Hepatocyte (in vitro differentiated cells): ENCODE measurements around the gene PKN1. TPM values are rescaled to one million over a fixed set of nuclear protein-coding genes. Genes with fewer than 3 reads are reported as not detected.

ENCODE experiments used
- DNase-seq: peaks from one replicate; pipeline ENCODE4 v3.0.0-alpha.2; 2016; ENCODE audit warnings: low spot score
- H2AFZ ChIP-seq: fragments of 200-600 bp; sonication (generic); 2 replicates; pipeline ENCODE4 v1.6.0; 2016; ENCODE audit warnings: antibody characterized with exemption, mild to moderate bottlenecking
- H3K27ac ChIP-seq: fragments of 200-600 bp; sonication (generic); 2 replicates; pipeline ENCODE4 v1.5.1; 2016; ENCODE audit warnings: mild to moderate bottlenecking
- H3K27me3 ChIP-seq: fragments of 200-600 bp; sonication (generic); 2 replicates; pipeline ENCODE4 v1.6.1; 2016
- H3K36me3 ChIP-seq: fragments of 200-600 bp; sonication (generic); replicated peaks from 2 replicates; pipeline ENCODE4 v1.5.1; 2016; ENCODE audit warnings: low read depth; ENCODE audit not compliant: insufficient read depth
- H3K4me1 ChIP-seq: fragments of 200-600 bp; sonication (generic); 2 replicates; pipeline ENCODE4 v1.5.1; 2016; ENCODE audit warnings: mild to moderate bottlenecking, moderate library complexity; ENCODE audit not compliant: insufficient read depth
- H3K4me2 ChIP-seq: fragments of 200-600 bp; sonication (generic); 2 replicates; pipeline ENCODE4 v1.6.0; 2016
- H3K4me3 ChIP-seq: fragments of 200-600 bp; sonication (generic); 2 replicates; pipeline ENCODE4 v1.5.1; 2016; ENCODE audit warnings: mild to moderate bottlenecking
- H3K79me2 ChIP-seq: fragments of 200-600 bp; sonication (generic); 2 replicates; pipeline ENCODE4 v1.6.0; 2017; ENCODE audit warnings: mild to moderate bottlenecking
- H3K9me2 ChIP-seq: fragments of 200-600 bp; sonication (generic); replicated peaks from 2 replicates; pipeline ENCODE4 v1.6.0; 2017; ENCODE audit warnings: mild to moderate bottlenecking; ENCODE audit not compliant: insufficient read depth
- H3K9me3 ChIP-seq: fragments of 200-600 bp; sonication (generic); 2 replicates; pipeline ENCODE4 v1.5.1; 2016; ENCODE audit warnings: low read depth, mild to moderate bottlenecking
- H4K20me1 ChIP-seq: fragments of 200-600 bp; sonication (generic); 2 replicates; pipeline ENCODE4 v1.6.0; 2016; ENCODE audit warnings: mild to moderate bottlenecking; ENCODE audit not compliant: insufficient read depth, poor library complexity, severe bottlenecking
- EZH2 ChIP-seq: fragments of 200-600 bp; sonication (generic); IDR thresholded peaks from 2 replicates; pipeline ENCODE4 v1.6.1; 2016; ENCODE audit warnings: antibody characterized with exemption, mild to moderate bottlenecking, borderline replicate concordance
- EZH2phosphoT487 ChIP-seq: fragments of 200-600 bp; sonication (generic); IDR thresholded peaks from one replicate; pipeline ENCODE4 v1.6.1; 2018; ENCODE audit warnings: antibody characterized with exemption, mild to moderate bottlenecking, low read depth, moderate library complexity; ENCODE audit not compliant: unreplicated experiment, severe bottlenecking
- WGBS: methylation state at CpG from one replicate; pipeline ENCODE4 v1.1.6; 2016; ENCODE audit warnings: low lambda C conversion rate; ENCODE audit errors: missing lambda C conversion rate; 5-methylcytosine and 5-hydroxymethylcytosine counted together
- polyA plus RNA-seq: library from polyadenylated mRNA; unstranded; fragments of >200 nt; fragmentation: Nextera tagmentation; extraction: Ambion mirVana; gene quantifications from 2 replicates; pipeline ENCODE4 v1.2.1, GENCODE V29; 2016
- total RNA-seq: library from RNA; depleted of rRNA; stranded (reverse); fragments of >200 nt; gene quantifications from 2 replicates; pipeline ENCODE4 v1.2.3, GENCODE V29; 2014
- TF ChIP-seq, protein P1 (sequence below): fragments of 200-600 bp; sonication (generic); IDR thresholded peaks from 2 replicates; pipeline ENCODE4 v1.5.1; 2016; ENCODE audit warnings: antibody characterized with exemption, mild to moderate bottlenecking; ENCODE audit not compliant: poor library complexity

The PKN1 gene
- total and polyA plus RNA-seq, 2 experiments from 2014 or later = 57.4 to 83.3 TPM

DNA sequence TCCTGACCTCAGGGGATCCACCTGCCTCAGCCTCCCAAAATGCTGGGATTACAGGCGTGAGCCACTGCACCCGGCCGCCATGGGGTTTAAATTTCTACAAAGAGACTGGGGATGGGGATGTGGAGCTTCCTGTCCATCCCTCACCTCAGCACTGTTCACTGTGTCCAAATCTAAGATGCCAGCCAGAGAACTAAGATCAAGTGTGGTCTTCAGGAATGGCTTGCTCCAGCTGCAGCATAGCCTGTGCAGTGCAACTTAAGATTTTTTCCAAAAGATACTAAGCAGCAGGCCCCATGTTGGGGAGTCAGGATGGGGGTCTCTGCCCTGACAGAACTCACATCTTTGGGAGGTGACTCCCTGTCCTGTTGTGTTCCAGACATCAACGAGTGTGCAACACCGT is 42.6 kb upstream of the PKN1 start:
- H3K4me1 ChIP-seq = no peaks in the 10 kb centered on the region
- TF ChIP-seq EZH2 (no peak), EZH2phosphoT487 (no peak)
- TF ChIP-seq, protein P1, sequence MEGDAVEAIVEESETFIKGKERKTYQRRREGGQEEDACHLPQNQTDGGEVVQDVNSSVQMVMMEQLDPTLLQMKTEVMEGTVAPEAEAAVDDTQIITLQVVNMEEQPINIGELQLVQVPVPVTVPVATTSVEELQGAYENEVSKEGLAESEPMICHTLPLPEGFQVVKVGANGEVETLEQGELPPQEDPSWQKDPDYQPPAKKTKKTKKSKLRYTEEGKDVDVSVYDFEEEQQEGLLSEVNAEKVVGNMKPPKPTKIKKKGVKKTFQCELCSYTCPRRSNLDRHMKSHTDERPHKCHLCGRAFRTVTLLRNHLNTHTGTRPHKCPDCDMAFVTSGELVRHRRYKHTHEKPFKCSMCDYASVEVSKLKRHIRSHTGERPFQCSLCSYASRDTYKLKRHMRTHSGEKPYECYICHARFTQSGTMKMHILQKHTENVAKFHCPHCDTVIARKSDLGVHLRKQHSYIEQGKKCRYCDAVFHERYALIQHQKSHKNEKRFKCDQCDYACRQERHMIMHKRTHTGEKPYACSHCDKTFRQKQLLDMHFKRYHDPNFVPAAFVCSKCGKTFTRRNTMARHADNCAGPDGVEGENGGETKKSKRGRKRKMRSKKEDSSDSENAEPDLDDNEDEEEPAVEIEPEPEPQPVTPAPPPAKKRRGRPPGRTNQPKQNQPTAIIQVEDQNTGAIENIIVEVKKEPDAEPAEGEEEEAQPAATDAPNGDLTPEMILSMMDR = no peak
- H2AFZ ChIP-seq = no peak overlapping the region
- H4K20me1 ChIP-seq = no peaks in the 10 kb centered on the region
- H3K27me3 ChIP-seq = no peaks in the 10 kb centered on the region
- H3K36me3 ChIP-seq = no peaks in the 10 kb centered on the region
- no peak overlapping the region for H3K4me3 ChIP-seq
- H3K9me3 ChIP-seq = no peaks in the 10 kb centered on the region
- H3K79me2 ChIP-seq = no peaks in the 10 kb centered on the region
- no peaks in the 10 kb centered on the region for H3K9me2 ChIP-seq
- DNase-seq = no peak
- 97% methylated on average over 5 of the region's 5 CpGs for WGBS
- H3K4me2 ChIP-seq = no peak overlapping the region
- no peak overlapping the region for H3K27ac ChIP-seq

DNA sequence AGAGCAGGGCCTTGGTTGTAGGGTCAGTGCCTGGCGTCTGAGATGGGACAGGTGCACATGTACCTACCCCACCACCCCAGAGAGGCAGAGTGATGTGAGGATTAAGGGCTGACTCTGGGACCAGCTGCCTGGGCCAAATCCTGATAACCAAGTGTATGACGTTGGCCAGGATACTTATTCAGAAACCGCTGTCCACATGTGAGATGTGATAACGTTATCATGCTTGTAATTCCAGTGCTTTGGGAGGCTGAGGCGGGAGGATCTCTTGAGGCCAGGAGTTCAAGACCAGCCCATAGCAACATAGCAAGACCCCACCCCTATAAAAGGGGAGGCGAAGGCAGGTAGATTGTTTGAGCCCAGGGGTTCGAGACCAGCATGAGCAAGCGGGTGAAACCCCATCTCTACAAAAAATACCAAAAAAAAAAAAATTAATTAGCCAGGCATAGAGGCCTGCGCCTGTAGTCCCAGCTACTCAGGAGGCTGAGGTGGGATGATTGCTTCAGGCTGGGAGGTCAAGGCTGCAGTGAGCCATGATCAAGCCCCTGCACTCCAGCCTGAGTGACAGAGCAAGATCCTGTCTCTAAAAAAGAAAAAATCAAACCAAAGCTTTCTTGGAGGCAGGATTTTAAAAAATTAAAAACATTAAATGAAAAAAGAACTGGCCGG is 41.8 kb upstream of the PKN1 start:
- no peaks in the 10 kb centered on the region for H4K20me1 ChIP-seq
- no peak overlapping the region for H3K27ac ChIP-seq
- 85% methylated on average over 10 of the region's 10 CpGs for WGBS
- H3K4me3 ChIP-seq = no peak overlapping the region
- no peak overlapping the region for H3K4me2 ChIP-seq
- H3K27me3 ChIP-seq = no peaks in the 10 kb centered on the region
- H2AFZ ChIP-seq = no peak overlapping the region
- H3K79me2 ChIP-seq = no peaks in the 10 kb centered on the region
- no peak for TF ChIP-seq EZH2
- TF ChIP-seq, protein P1 = no peak
- no peak for TF ChIP-seq EZH2phosphoT487
- no peaks in the 10 kb centered on the region for H3K9me3 ChIP-seq
- H3K4me1 ChIP-seq = no peaks in the 10 kb centered on the region
- no peaks in the 10 kb centered on the region for H3K36me3 ChIP-seq
- no peaks in the 10 kb centered on the region for H3K9me2 ChIP-seq
- no peak for DNase-seq

DNA sequence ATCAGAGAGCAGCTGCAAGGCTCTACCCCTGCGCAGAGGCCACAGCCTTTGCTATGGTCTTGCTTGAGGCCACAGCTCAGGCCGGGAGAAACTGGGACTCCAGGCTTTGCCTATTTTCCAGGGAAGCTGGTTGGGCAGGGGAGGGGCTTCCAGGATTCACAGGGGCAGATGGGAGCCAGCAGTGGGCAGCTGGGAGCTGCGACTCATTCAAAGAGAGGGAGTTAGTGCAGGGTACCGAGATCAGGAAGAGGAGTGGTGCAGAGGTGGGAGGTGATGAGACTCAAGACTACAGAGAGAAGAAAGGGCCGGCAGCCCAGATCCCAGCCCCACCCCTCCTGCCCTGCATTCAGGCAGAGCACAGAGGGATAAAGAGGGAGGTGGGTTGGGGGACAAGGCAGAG is 39.8 kb upstream of the PKN1 start:
- H3K27ac ChIP-seq = no peak overlapping the region
- no peak overlapping the region for H3K4me2 ChIP-seq
- H3K36me3 ChIP-seq = no peaks in the 10 kb centered on the region
- H3K79me2 ChIP-seq = no peaks in the 10 kb centered on the region
- DNase-seq = no peak
- no peaks in the 10 kb centered on the region for H3K9me3 ChIP-seq
- no peak overlapping the region for H3K4me3 ChIP-seq
- H3K9me2 ChIP-seq = no peaks in the 10 kb centered on the region
- no peaks in the 10 kb centered on the region for H3K4me1 ChIP-seq
- H3K27me3 ChIP-seq = no peaks in the 10 kb centered on the region
- TF ChIP-seq EZH2phosphoT487 = no peak
- 60% methylated on average over 5 of the region's 5 CpGs for WGBS
- no peak overlapping the region for H2AFZ ChIP-seq
- no peaks in the 10 kb centered on the region for H4K20me1 ChIP-seq

DNA sequence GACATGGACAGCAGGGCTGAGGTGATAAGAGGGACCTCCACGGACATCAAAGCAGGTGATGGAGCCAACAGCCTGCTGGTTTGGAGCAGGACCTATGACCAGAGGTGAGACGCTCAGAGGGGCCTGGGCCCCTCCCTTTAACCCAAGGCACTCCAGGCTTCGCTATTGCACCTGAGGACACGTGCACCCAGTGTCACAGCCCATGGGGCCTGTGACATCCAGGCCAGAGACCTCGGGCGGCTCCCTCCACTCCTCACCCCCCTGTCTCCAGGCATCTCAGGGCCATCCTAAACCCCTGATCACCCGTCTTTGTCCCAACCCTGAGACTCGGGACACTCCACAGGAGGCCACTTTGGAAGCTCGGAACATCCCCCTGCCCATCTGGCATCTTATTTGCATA is 38.9 kb upstream of the PKN1 start:
- Histone ChIP-seq H3K36me3 (no peaks in the 10 kb centered on the region), H3K27me3 (no peaks in the 10 kb centered on the region), H3K9me3 (no peaks in the 10 kb centered on the region), H3K79me2 (no peaks in the 10 kb centered on the region), H2AFZ (no peak overlapping the region), H3K9me2 (no peaks in the 10 kb centered on the region), H4K20me1 (no peaks in the 10 kb centered on the region), H3K4me3 (no peak overlapping the region), H3K4me1 (no peaks in the 10 kb centered on the region), H3K27ac (no peak overlapping the region), H3K4me2 (no peak overlapping the region)
- TF ChIP-seq, protein P1 = no peak
- TF ChIP-seq EZH2 (no peak), EZH2phosphoT487 (no peak)
- WGBS = 84% methylated on average over 9 of the region's 9 CpGs
- no peak for DNase-seq
